ENCODE results near the gene OLFM2. TPM values are rescaled to one million over a fixed set of nuclear protein-coding genes. Genes with fewer than 3 reads are reported as not detected.
"Not testable (repeated sequence)": the region's sequence is repeated elsewhere in the genome, so short reads cannot be mapped to it uniquely, and the experiment has no call there.

Gene OLFM2
- total RNA-seq, 2 experiments from 2014 or later, result 11.3 to 12.5 TPM

GRCh38 chr19:9958379-9958821 lies 22.1 kb upstream of the OLFM2 start:
- Mint-ChIP-seq H3K36me3 (ENCODE audit: low read depth) (no peaks in the 10 kb centered on the region), H3K27me3 (peaks cover 2% of the 10 kb centered on the region), H3K4me3 (no peak overlapping the region), H3K4me1 (no peaks in the 10 kb centered on the region), H3K9me3 (no peaks in the 10 kb centered on the region), H3K27ac (no peak overlapping the region)
- no peak for DNase-seq
- ChIA-PET CTCF (no interaction called here), POLR2A (interaction anchor here (0.6 kb wide), 1 partner anchor 1268 kb away, joined by 3 read pairs; no protein-coding TSS in a partner anchor)

DNA sequence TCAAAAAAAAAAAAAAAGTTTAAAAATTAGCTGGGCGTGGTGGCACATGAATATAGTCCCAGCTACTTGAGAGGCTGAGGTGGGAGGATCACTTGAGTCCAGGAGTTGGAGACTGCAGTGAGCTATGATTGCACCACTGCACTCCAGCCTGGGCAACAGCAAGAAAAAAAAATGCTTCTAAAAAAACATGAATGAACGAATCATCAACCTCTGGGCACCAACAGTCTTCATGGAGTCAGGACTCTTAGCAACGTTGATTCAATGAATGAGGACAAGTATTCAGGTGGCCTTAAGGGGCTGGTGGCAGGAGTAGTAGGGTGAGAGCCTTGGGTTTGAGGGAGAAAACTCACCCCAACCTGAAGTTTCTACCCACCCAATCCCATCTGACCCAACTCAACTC lies 20.6 kb upstream of the OLFM2 start:
- peaks cover 2% of the 10 kb centered on the region for H3K27me3 Mint-ChIP-seq
- no peak overlapping the region for H3K27ac Mint-ChIP-seq
- no peaks in the 10 kb centered on the region for H3K4me1 Mint-ChIP-seq
- H3K36me3 Mint-ChIP-seq (ENCODE audit: low read depth), result no peaks in the 10 kb centered on the region
- no peaks in the 10 kb centered on the region for H3K9me3 Mint-ChIP-seq
- DNase-seq, result no peak
- ChIA-PET CTCF (interaction anchor here (0.6 kb wide), 1 partner anchor 32 kb away, joined by 8 read pairs; no protein-coding TSS in a partner anchor), POLR2A (no interaction called here)
- H3K4me3 Mint-ChIP-seq, result no peak overlapping the region

DNA sequence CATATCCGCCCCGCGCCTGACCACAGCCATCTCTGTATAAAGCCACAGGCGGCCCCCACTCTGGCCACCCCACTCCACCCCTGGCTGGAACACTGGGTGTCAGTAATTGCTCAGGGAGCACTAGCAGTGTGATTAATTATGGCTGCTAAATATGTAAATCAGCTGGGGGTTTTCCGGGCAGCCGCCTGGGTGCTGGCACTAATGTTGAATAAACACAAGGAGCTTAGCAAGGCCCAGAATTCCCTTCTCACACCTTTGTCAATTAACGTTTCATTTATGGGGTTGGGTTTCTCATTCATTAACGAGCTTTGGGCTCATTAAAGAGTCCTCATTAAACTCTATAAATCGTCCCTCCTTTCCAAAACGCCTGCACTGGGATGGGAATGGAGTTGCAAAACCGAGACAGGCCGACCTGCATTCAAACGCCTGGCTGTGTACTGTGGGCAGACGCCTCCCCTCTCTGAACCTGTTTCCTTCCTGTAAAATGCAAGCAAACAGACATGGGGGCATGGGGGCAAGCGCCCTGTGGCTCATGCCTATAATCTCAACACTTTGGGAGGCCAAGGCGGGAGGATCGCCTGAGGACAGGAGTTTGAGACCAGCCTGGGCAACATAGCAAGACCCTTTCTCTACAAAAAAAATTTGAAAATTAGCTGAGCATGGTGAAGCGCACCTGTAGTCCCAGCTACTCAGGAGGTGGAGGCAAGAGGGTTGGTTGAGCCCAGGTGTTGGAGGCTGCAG lies 17.7 kb upstream of the OLFM2 start:
- H3K4me1 Mint-ChIP-seq, result no peaks in the 10 kb centered on the region
- H3K27ac Mint-ChIP-seq, result no peak overlapping the region
- ChIA-PET CTCF (no interaction called here), POLR2A (no interaction called here)
- no peaks in the 10 kb centered on the region for H3K36me3 Mint-ChIP-seq (ENCODE audit: low read depth)
- no peak for DNase-seq
- H3K9me3 Mint-ChIP-seq, result no peaks in the 10 kb centered on the region
- H3K27me3 Mint-ChIP-seq, result no peaks in the 10 kb centered on the region
- no peak overlapping the region for H3K4me3 Mint-ChIP-seq

GRCh38 chr19:9952276-9952675 lies 16.0 kb upstream of the OLFM2 start:
- Mint-ChIP-seq H3K36me3 (ENCODE audit: low read depth) (no peaks in the 10 kb centered on the region), H3K9me3 (no peaks in the 10 kb centered on the region), H3K27me3 (peaks cover 2% of the 10 kb centered on the region), H3K27ac (no peak overlapping the region), H3K4me1 (no peaks in the 10 kb centered on the region), H3K4me3 (no peak overlapping the region)
- POLR2A ChIA-PET, result no interaction called here
- CTCF ChIA-PET, result interaction anchor here (0.6 kb wide), 1 partner anchor 1260 kb away, joined by 3 read pairs; no protein-coding TSS in a partner anchor
- DNase-seq, result no peak

GRCh38 chr19:9947441-9947840 lies 11.1 kb upstream of the OLFM2 start:
- no peak for DNase-seq
- H3K4me1 Mint-ChIP-seq, result no peaks in the 10 kb centered on the region

DNA sequence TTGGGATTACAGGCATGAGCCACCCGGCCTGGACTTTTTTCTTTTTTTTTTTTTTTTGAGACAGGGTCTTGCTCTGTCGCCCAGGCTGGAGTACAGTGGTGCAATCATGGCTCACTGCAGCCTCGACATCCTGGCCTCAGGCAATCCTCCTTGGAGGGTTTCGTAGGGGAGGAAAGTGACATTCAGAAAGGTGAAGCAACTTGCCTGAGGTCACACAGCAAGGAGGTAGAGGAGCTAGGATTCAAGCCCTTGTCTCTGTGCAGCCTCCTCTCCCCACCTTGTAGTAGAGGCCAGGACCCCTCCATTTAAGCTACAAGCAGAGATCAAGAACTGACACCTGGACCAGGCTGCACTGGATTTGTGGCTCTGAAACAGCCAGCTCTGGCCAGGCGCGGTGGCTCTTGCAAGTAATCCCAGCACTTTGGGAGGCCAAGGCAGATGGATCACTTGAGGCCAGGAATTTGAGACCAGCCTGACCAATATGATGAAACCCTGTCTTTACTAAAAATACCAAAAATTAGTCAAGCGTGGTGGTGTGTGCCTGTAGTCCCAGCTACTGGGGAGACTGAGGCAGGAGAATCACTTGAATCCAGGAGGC lies 10.3 kb upstream of the OLFM2 start:
- H3K27ac Mint-ChIP-seq, result peak overlapping the region; percentile 46
- H3K9me3 Mint-ChIP-seq; H3K27me3 Mint-ChIP-seq; H3K4me3 Mint-ChIP-seq; POLR2A ChIA-PET; H3K36me3 Mint-ChIP-seq (ENCODE audit: low read depth); H3K4me1 Mint-ChIP-seq; DNase-seq: not testable (repeated sequence)
- CTCF ChIA-PET, result interaction anchor here (0.7 kb wide), 1 partner anchor 54 kb away, joined by 3 read pairs; no protein-coding TSS in a partner anchor

More at GRCh38 chr19:9947441-9947840, 11.1 kb upstream of the OLFM2 start:
- H3K27ac Mint-ChIP-seq, result no peak overlapping the region
- POLR2A ChIA-PET, result no interaction called here
- H3K9me3 Mint-ChIP-seq, result no peaks in the 10 kb centered on the region
- H3K4me3 Mint-ChIP-seq, result no peak overlapping the region
- CTCF ChIA-PET, result no interaction called here
- H3K36me3 Mint-ChIP-seq (ENCODE audit: low read depth), result no peaks in the 10 kb centered on the region
- peaks cover 2% of the 10 kb centered on the region for H3K27me3 Mint-ChIP-seq

DNA sequence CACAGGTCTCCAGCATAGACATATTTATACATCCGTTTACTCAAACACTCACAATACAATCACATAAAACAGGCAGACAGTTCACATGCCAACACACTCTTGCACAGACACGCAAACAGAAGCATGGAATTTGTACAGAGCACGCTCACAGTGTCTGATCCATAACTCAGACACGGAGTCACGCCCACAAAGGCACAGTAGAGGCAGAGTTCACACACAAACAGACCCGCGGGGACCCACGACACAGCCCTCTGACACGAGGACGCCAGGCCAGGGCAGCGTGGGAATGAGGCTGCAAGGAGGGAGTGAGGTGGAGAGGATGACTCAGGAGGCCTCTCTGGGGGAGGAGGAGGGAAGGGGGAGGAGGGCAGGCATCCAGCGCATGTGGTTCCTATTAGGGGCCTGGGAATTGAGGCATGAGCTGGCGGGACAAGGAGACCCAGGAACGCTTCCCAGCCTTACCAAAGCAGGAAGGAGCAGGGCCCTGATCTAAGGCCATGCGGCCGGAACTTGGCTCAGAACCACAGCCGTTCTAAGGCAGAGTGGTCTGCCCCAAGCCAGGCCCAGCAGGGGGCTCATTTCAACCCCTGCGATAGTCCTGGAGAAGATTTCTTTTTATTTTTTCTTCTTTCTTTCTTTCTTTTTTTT lies 9.1 kb upstream of the OLFM2 start:
- POLR2A ChIA-PET, result no interaction called here

GRCh38 chr19:9943744-9944143 lies 7.4 kb upstream of the OLFM2 start:
- Mint-ChIP-seq H3K36me3 (ENCODE audit: low read depth) (no peaks in the 10 kb centered on the region), H3K4me1 (no peaks in the 10 kb centered on the region), H3K4me3 (no peak overlapping the region), H3K27me3 (peaks cover 9% of the 10 kb centered on the region), H3K27ac (no peak overlapping the region), H3K9me3 (peaks cover 8% of the 10 kb centered on the region)
- no peak for DNase-seq
- CTCF ChIA-PET, result interaction anchor here (0.6 to 1.7 kb wide), 4 partner anchors 11 to 1001 kb away, joined by 3 to 4 read pairs (median 4); no protein-coding TSS in a partner anchor
- POLR2A ChIA-PET, result no interaction called here

More for the DNA sequence above, 9.1 kb upstream of the OLFM2 start:
- no peak for DNase-seq
- Mint-ChIP-seq H3K9me3 (peaks cover 8% of the 10 kb centered on the region), H3K4me1 (no peaks in the 10 kb centered on the region), H3K27ac (no peak overlapping the region), H3K4me3 (no peak overlapping the region), H3K27me3 (peaks cover 10% of the 10 kb centered on the region), H3K36me3 (ENCODE audit: low read depth) (no peaks in the 10 kb centered on the region)
- CTCF ChIA-PET, result interaction anchor here (1.1 kb wide), 1 partner anchor 14 kb away, joined by 3 read pairs; no protein-coding TSS in a partner anchor

GRCh38 chr19:9941671-9942070 lies 5.4 kb upstream of the OLFM2 start:
- Mint-ChIP-seq H3K36me3 (ENCODE audit: low read depth) (no peaks in the 10 kb centered on the region), H3K9me3 (peaks cover 8% of the 10 kb centered on the region), H3K27ac (no peak overlapping the region), H3K27me3 (peaks cover 19% of the 10 kb centered on the region), H3K4me3 (no peak overlapping the region), H3K4me1 (peaks cover 5% of the 10 kb centered on the region)
- CTCF ChIA-PET, result interaction anchor here (0.6 kb wide), 1 partner anchor 1198 kb away, joined by 3 read pairs; no protein-coding TSS in a partner anchor
- no peak for DNase-seq
- POLR2A ChIA-PET, result no interaction called here

DNA sequence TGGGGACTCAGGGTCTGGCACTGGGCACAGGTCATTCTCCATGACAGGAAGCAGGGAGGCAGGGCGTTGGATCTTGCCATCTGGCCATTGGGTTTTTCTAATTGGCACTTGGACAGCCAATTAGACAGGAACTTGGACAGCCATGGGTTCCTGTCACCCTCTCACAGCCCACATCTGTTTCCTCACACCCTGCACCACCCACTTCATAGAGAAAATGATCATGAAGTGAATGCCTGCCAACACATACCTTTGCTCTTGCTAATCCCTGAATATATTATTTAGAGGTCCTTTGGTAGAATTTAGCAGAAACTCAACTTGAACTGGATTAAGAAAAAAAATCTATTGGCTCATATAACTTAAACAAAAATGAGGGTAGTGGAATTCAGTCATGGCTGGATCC lies 4.9 kb upstream of the OLFM2 start:
- peaks cover 6% of the 10 kb centered on the region for H3K4me1 Mint-ChIP-seq
- ChIA-PET POLR2A (no interaction called here), CTCF (interaction anchor here (0.6 kb wide), 1 partner anchor 1198 kb away, joined by 3 read pairs; no protein-coding TSS in a partner anchor)
- no peak for DNase-seq
- peaks cover 21% of the 10 kb centered on the region for H3K27me3 Mint-ChIP-seq
- H3K27ac Mint-ChIP-seq, result no peak overlapping the region
- peaks cover 8% of the 10 kb centered on the region for H3K9me3 Mint-ChIP-seq
- H3K4me3 Mint-ChIP-seq, result no peak overlapping the region
- no peaks in the 10 kb centered on the region for H3K36me3 Mint-ChIP-seq (ENCODE audit: low read depth)

GRCh38 chr19:9940778-9941177 lies 4.5 kb upstream of the OLFM2 start:
- DNase-seq, result no peak
- ChIA-PET POLR2A (no interaction called here), CTCF (no interaction called here)
- Mint-ChIP-seq H3K36me3 (ENCODE audit: low read depth) (no peaks in the 10 kb centered on the region), H3K27me3 (peaks cover 22% of the 10 kb centered on the region), H3K9me3 (peaks cover 8% of the 10 kb centered on the region), H3K4me1 (peaks cover 7% of the 10 kb centered on the region), H3K27ac (no peak overlapping the region), H3K4me3 (no peak overlapping the region)

DNA sequence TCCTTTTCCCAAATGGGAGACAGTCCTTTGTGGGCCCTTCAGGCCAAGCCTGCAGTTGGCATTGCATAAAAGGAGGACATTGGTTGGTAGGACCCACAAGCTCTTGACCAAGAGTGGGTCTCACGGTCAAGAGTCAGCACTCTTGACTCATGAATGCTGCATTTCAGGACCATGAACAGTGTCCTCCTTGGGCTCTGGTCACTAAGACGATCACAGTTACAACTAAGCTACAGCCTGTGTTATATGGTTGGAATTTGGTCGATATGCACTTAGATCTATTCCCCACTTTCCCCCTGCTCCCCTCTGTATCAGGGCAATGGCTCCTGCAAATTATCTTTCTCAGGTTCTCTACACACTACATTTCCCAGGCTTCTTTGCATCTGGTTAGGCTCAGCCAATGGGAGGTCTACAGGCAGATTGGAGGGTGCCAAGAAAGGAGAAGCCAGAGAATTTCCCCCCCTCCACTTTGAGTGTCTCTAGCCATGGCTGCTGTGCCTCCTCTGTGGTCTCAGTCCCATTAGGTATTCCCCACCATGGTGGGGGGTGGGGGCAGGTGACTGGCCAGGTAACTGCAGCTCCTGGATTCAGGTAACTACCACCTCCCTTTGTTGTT lies 3.1 kb upstream of the OLFM2 start:
- H3K4me3 Mint-ChIP-seq, result no peak overlapping the region
- H3K27me3 Mint-ChIP-seq, result peaks cover 36% of the 10 kb centered on the region
- H3K4me1 Mint-ChIP-seq, result peaks cover 12% of the 10 kb centered on the region
- peaks cover 8% of the 10 kb centered on the region for H3K9me3 Mint-ChIP-seq
- H3K36me3 Mint-ChIP-seq (ENCODE audit: low read depth), result no peaks in the 10 kb centered on the region
- no peak for DNase-seq
- CTCF ChIA-PET, result interaction anchor here (0.9 kb wide), 1 partner anchor 477 kb away, joined by 3 read pairs; no protein-coding TSS in a partner anchor
- POLR2A ChIA-PET, result no interaction called here
- H3K27ac Mint-ChIP-seq, result no peak overlapping the region

- peaks cover 12% of the 10 kb centered on the region for H3K4me1 Mint-ChIP-seq
- H3K36me3 Mint-ChIP-seq (ENCODE audit: low read depth), result no peaks in the 10 kb centered on the region
- peaks cover 45% of the 10 kb centered on the region for H3K27me3 Mint-ChIP-seq
- no peak overlapping the region for H3K4me3 Mint-ChIP-seq
- no peak overlapping the region for H3K27ac Mint-ChIP-seq
- DNase-seq, result no peak
- POLR2A ChIA-PET, result no interaction called here
- CTCF ChIA-PET, result no interaction called here
- H3K9me3 Mint-ChIP-seq, result peaks cover 8% of the 10 kb centered on the region
These were observed 691 bp upstream of the OLFM2 start for GRCh38 chr19:9937001-9937411.
